GM21529 (cell line): Measurements from ENCODE around the gene ACD.

Experiments used
- ATAC-seq: cut with Tn5 transposase; IDR thresholded peaks from one replicate; pipeline ENCODE4 v1.9.1; 2021; ENCODE audit not compliant: unreplicated experiment

The ACD gene

GRCh38 chr16:67648088-67648763, 11.8 kb downstream of the ACD start:
- no peak for ATAC-seq

- no peak for ATAC-seq
Observed at GRCh38 chr16:67647681-67648080, 12.4 kb downstream of the ACD start.

- no peak for ATAC-seq
Observed at GRCh38 chr16:67647111-67647651, 12.9 kb downstream of the ACD start.

GRCh38 chr16:67645397-67646121, 14.5 kb downstream of the ACD start:
- no peak for ATAC-seq

GRCh38 chr16:67644038-67644437, 16.0 kb downstream of the ACD start:
- ATAC-seq: no peak

- no peak for ATAC-seq
Observed at GRCh38 chr16:67641779-67642708, 18.0 kb downstream of the ACD start.

- no peak for ATAC-seq
Observed at GRCh38 chr16:67637625-67638024, 22.4 kb downstream of the ACD start.

- no peak for ATAC-seq
Observed at GRCh38 chr16:67636713-67637112, 23.3 kb downstream of the ACD start.

- ATAC-seq: no peak
Observed at GRCh38 chr16:67632415-67633172, 27.5 kb downstream of the ACD start.

GRCh38 chr16:67628216-67628615, 31.8 kb downstream of the ACD start:
- ATAC-seq: no peak

GRCh38 chr16:67613808-67614207, 46.3 kb downstream of the ACD start:
- ATAC-seq: no peak

- ATAC-seq: no peak
Observed at GRCh38 chr16:67608364-67608763, 51.7 kb downstream of the ACD start.
